ENCODE measurements around the gene AOPEP. TPM values are rescaled to one million over a fixed set of nuclear protein-coding genes. Genes with fewer than 3 reads are reported as not detected.

AOPEP gene
- total RNA-seq, 2 donors from 2014 or later, result 11.7 to 27.3 TPM

- no peak overlapping the region for H3K4me3 Mint-ChIP-seq
These were observed 195.7 kb downstream of the AOPEP start for GRCh38 chr9:94922098-94922607.

GRCh38 chr9:94922691-94923107, 196.2 kb downstream of the AOPEP start:
- DNase-seq (ENCODE audit: low spot score) (no peak), ATAC-seq (no peak)
- no peaks in the 10 kb centered on the region for H3K36me3 Mint-ChIP-seq
- H3K4me1 Mint-ChIP-seq (ENCODE audit: low read depth in 2 of 2), result peaks cover 0 to 3% of the 10 kb centered on the region in 2 donors
- no peaks in the 10 kb centered on the region for H3K27me3 Mint-ChIP-seq
- H3K9me3 Mint-ChIP-seq, result no peaks in the 10 kb centered on the region
- H3K4me3 Mint-ChIP-seq, result no peak overlapping the region
- H3K27ac Mint-ChIP-seq, result no peak overlapping the region

More at GRCh38 chr9:94922098-94922607, 195.7 kb downstream of the AOPEP start:
- Mint-ChIP-seq H3K36me3 (no peaks in the 10 kb centered on the region), H3K27ac (no peak overlapping the region), H3K27me3 (no peaks in the 10 kb centered on the region), H3K4me1 (ENCODE audit: low read depth in 2 of 2) (peaks cover 0 to 6% of the 10 kb centered on the region in 2 donors), H3K9me3 (no peaks in the 10 kb centered on the region)
- no peak for DNase-seq (ENCODE audit: low spot score)
- no peak for ATAC-seq

GRCh38 chr9:94923326-94924089, 197.0 kb downstream of the AOPEP start:
- no peak for ATAC-seq
- no peak overlapping the region for H3K27ac Mint-ChIP-seq
- H3K27me3 Mint-ChIP-seq, result no peaks in the 10 kb centered on the region
- H3K4me3 Mint-ChIP-seq, result no peak overlapping the region
- no peaks in the 10 kb centered on the region for H3K4me1 Mint-ChIP-seq (ENCODE audit: low read depth in 2 of 2)
- DNase-seq (ENCODE audit: low spot score), result no peak
- H3K36me3 Mint-ChIP-seq, result no peaks in the 10 kb centered on the region
- H3K9me3 Mint-ChIP-seq, result no peaks in the 10 kb centered on the region

- Mint-ChIP-seq H3K9me3 (no peaks in the 10 kb centered on the region), H3K36me3 (no peaks in the 10 kb centered on the region), H3K27me3 (no peaks in the 10 kb centered on the region), H3K4me1 (ENCODE audit: low read depth in 2 of 2) (peaks cover 0 to 6% of the 10 kb centered on the region in 2 donors), H3K4me3 (no peak overlapping the region), H3K27ac (no peak overlapping the region)
- ATAC-seq (no peak), DNase-seq (ENCODE audit: low spot score) (peak; percentile 32)
These were observed 199.4 kb downstream of the AOPEP start for GRCh38 chr9:94925751-94926430.

- DNase-seq (ENCODE audit: low spot score), result no peak
- Mint-ChIP-seq H3K9me3 (no peaks in the 10 kb centered on the region), H3K4me3 (no peak overlapping the region), H3K27ac (no peak overlapping the region), H3K4me1 (ENCODE audit: low read depth in 2 of 2) (peaks cover 0 to 6% of the 10 kb centered on the region in 2 donors), H3K27me3 (no peaks in the 10 kb centered on the region), H3K36me3 (no peaks in the 10 kb centered on the region)
- no peak for ATAC-seq
These were observed 199.9 kb downstream of the AOPEP start for GRCh38 chr9:94926431-94926800.

GRCh38 chr9:94927048-94927761, 200.7 kb downstream of the AOPEP start:
- no peaks in the 10 kb centered on the region for H3K36me3 Mint-ChIP-seq
- H3K4me3 Mint-ChIP-seq, result no peak overlapping the region
- no peaks in the 10 kb centered on the region for H3K27me3 Mint-ChIP-seq
- no peak overlapping the region for H3K27ac Mint-ChIP-seq
- peak; percentile 18 for DNase-seq (ENCODE audit: low spot score)
- H3K4me1 Mint-ChIP-seq (ENCODE audit: low read depth in 2 of 2), result peaks cover 0 to 6% of the 10 kb centered on the region in 2 donors
- no peak for ATAC-seq
- H3K9me3 Mint-ChIP-seq, result no peaks in the 10 kb centered on the region

- Mint-ChIP-seq H3K27ac (no peak overlapping the region), H3K27me3 (no peaks in the 10 kb centered on the region)
These were observed 201.5 kb downstream of the AOPEP start for GRCh38 chr9:94927762-94928670.

GRCh38 chr9:94928691-94929368, 202.3 kb downstream of the AOPEP start:
- no peak for ATAC-seq
- H3K36me3 Mint-ChIP-seq, result no peaks in the 10 kb centered on the region

More at GRCh38 chr9:94927762-94928670, 201.5 kb downstream of the AOPEP start:
- Mint-ChIP-seq H3K36me3 (no peaks in the 10 kb centered on the region), H3K4me3 (no peak overlapping the region), H3K9me3 (no peaks in the 10 kb centered on the region), H3K4me1 (ENCODE audit: low read depth in 2 of 2) (peaks cover 0 to 6% of the 10 kb centered on the region in 2 donors)
- no peak for ATAC-seq
- no peak for DNase-seq (ENCODE audit: low spot score)

GRCh38 chr9:94929369-94929756, 202.9 kb downstream of the AOPEP start:
- no peaks in the 10 kb centered on the region for H3K36me3 Mint-ChIP-seq
- no peaks in the 10 kb centered on the region for H3K9me3 Mint-ChIP-seq

More at GRCh38 chr9:94928691-94929368, 202.3 kb downstream of the AOPEP start:
- no peak overlapping the region for H3K4me3 Mint-ChIP-seq
- H3K27ac Mint-ChIP-seq, result no peak overlapping the region
- peak; percentile 54 for DNase-seq (ENCODE audit: low spot score)
- peaks cover 0 to 6% of the 10 kb centered on the region in 2 donors for H3K4me1 Mint-ChIP-seq (ENCODE audit: low read depth in 2 of 2)
- H3K9me3 Mint-ChIP-seq, result no peaks in the 10 kb centered on the region
- no peaks in the 10 kb centered on the region for H3K27me3 Mint-ChIP-seq

GRCh38 chr9:94931036-94931633, 204.6 kb downstream of the AOPEP start:
- Mint-ChIP-seq H3K27me3 (no peaks in the 10 kb centered on the region), H3K9me3 (no peaks in the 10 kb centered on the region), H3K36me3 (no peaks in the 10 kb centered on the region), H3K27ac (no peak overlapping the region), H3K4me1 (ENCODE audit: low read depth in 2 of 2) (peaks cover 15 to 21% of the 10 kb centered on the region in 2 donors), H3K4me3 (no peak overlapping the region)
- no peak for ATAC-seq
- no peak for DNase-seq (ENCODE audit: low spot score)

More at GRCh38 chr9:94929369-94929756, 202.9 kb downstream of the AOPEP start:
- Mint-ChIP-seq H3K27ac (no peak overlapping the region), H3K4me3 (no peak overlapping the region), H3K4me1 (ENCODE audit: low read depth in 2 of 2) (peaks cover 1 to 8% of the 10 kb centered on the region in 2 donors), H3K27me3 (no peaks in the 10 kb centered on the region)
- ATAC-seq (no peak), DNase-seq (ENCODE audit: low spot score) (peak; percentile 35)

- no peaks in the 10 kb centered on the region for H3K9me3 Mint-ChIP-seq
- no peak overlapping the region for H3K27ac Mint-ChIP-seq
These were observed 205.2 kb downstream of the AOPEP start for GRCh38 chr9:94931740-94932139.

More at GRCh38 chr9:94931740-94932139, 205.2 kb downstream of the AOPEP start:
- no peak for DNase-seq (ENCODE audit: low spot score)
- Mint-ChIP-seq H3K4me3 (no peak overlapping the region), H3K36me3 (no peaks in the 10 kb centered on the region), H3K4me1 (ENCODE audit: low read depth in 2 of 2) (peaks cover 18 to 24% of the 10 kb centered on the region in 2 donors), H3K27me3 (no peaks in the 10 kb centered on the region)
- no peak for ATAC-seq

Measured in natural killer cell treated with Interleukin-12 subunit alpha and Interleukin-12 subunit beta and Interleukin-15 and Interleukin-18, amount 100 ng/mL, for 72 hours (primary cell).